CD14-positive monocyte (primary cell): ENCODE results near the gene ADCY2. TPM values are rescaled to one million over a fixed set of nuclear protein-coding genes. Genes with fewer than 3 reads are reported as not detected.

Experiments
- DNase-seq, 3 donors: peaks; one replicate each; pipeline ENCODE4 v3.0.0-alpha.2; 2011 to 2022
- H2AFZ ChIP-seq: 2 replicates; pipeline ENCODE4 v1.6.0; 2012; ENCODE audit warnings: mild to moderate bottlenecking, low read depth, low read length, inconsistent platforms; ENCODE audit not compliant: insufficient read depth, poor library complexity, severe bottlenecking
- H3K27ac ChIP-seq, 2 donors: 1 replicate in 1 of 2; 2 replicates in 1 of 2; pipeline ENCODE4 v1.5.1; 2012 to 2013; ENCODE audit warnings: low read length in 2 of 2, control low read depth in 1 of 2, inconsistent platforms in 1 of 2, low read depth in 1 of 2, mild to moderate bottlenecking in 1 of 2
- H3K27me3 ChIP-seq, 2 donors: one replicate each; pipeline versions ENCODE4 v1.6.0 to v1.6.1; 2011 to 2013; ENCODE audit warnings: low read length in 2 of 2; ENCODE audit not compliant: control insufficient read depth in 2 of 2, insufficient read depth in 2 of 2
- H3K36me3 ChIP-seq, 2 donors: replicated peaks in 1 of 2; 1 replicate in 1 of 2; 2 replicates in 1 of 2; pipeline versions ENCODE4 v1.5.1 to v1.6.1; 2012 to 2013; ENCODE audit warnings: low read length in 2 of 2, control low read depth in 1 of 2, inconsistent platforms in 1 of 2, mild to moderate bottlenecking in 1 of 2; ENCODE audit not compliant: insufficient read depth in 2 of 2, control insufficient read depth in 1 of 2
- H3K4me1 ChIP-seq, 2 donors: 1 replicate in 1 of 2; 2 replicates in 1 of 2; pipeline versions ENCODE4 v1.5.1 to v1.6.1; 2012 to 2013; ENCODE audit warnings: low read length in 2 of 2, control low read depth in 1 of 2, inconsistent platforms in 1 of 2, mild to moderate bottlenecking in 1 of 2, moderate library complexity in 1 of 2; ENCODE audit not compliant: insufficient read depth in 2 of 2, control insufficient read depth in 1 of 2
- H3K4me2 ChIP-seq: replicated peaks from 2 replicates; pipeline ENCODE3; 2012; ENCODE audit warnings: low read length, moderate library complexity, mild to moderate bottlenecking; ENCODE audit not compliant: poor library complexity, severe bottlenecking; ENCODE audit errors: extremely low read depth
- H3K4me3 ChIP-seq, 3 experiments: fragments of 200-600 bp in 1 of 3; sonication (generic) in 1 of 3; replicated peaks in 1 of 3; 1 replicate in 2 of 3; 2 replicates in 1 of 3; pipeline ENCODE4 v1.5.1; 2011 to 2013; ENCODE audit warnings: low read length in 3 of 3, mild to moderate bottlenecking in 3 of 3, control low read depth in 2 of 3, low read depth in 2 of 3, inconsistent platforms in 1 of 3, moderate library complexity in 1 of 3
- H3K79me2 ChIP-seq: 2 replicates; pipeline ENCODE4 v1.6.0; 2012; ENCODE audit warnings: mild to moderate bottlenecking, control low read depth, inconsistent platforms, low read length, moderate library complexity; ENCODE audit not compliant: insufficient read depth
- H3K9ac ChIP-seq: 2 replicates; pipeline ENCODE4 v1.6.0; 2017; ENCODE audit warnings: low read length, mild to moderate bottlenecking; ENCODE audit not compliant: insufficient read depth, poor library complexity, severe bottlenecking
- H3K9me3 ChIP-seq, 2 donors: replicated peaks in 1 of 2; 1 replicate in 1 of 2; 2 replicates in 1 of 2; pipeline versions ENCODE4 v1.5.1 to v1.6.1; 2012 to 2013; ENCODE audit warnings: low read length in 2 of 2, control low read depth in 1 of 2; ENCODE audit not compliant: control insufficient read depth in 1 of 2, insufficient read depth in 1 of 2
- H4K20me1 ChIP-seq: 2 replicates; pipeline ENCODE4 v1.6.0; 2012; ENCODE audit warnings: mild to moderate bottlenecking, low read length, control low read depth, moderate library complexity; ENCODE audit not compliant: insufficient read depth
- H3K27ac Mint-ChIP-seq, 7 donors: one replicate each; pipeline ENCODE4 v1.8.0; 2020; ENCODE audit warnings: mild to moderate bottlenecking in 7 of 7, mixed read lengths in 7 of 7, moderate library complexity in 6 of 7, inconsistent platforms in 2 of 7
- H3K27me3 Mint-ChIP-seq, 3 donors: one replicate each; pipeline ENCODE4 v1.8.0; 2021 to 2022; ENCODE audit warnings: low read depth in 3 of 3, mild to moderate bottlenecking in 3 of 3, mixed read lengths in 3 of 3, moderate library complexity in 3 of 3, inconsistent platforms in 1 of 3
- H3K36me3 Mint-ChIP-seq, 2 donors: one replicate each; pipeline ENCODE4 v1.8.0; 2020; ENCODE audit warnings: mixed read lengths in 2 of 2, inconsistent platforms in 1 of 2, mild to moderate bottlenecking in 1 of 2
- H3K4me1 Mint-ChIP-seq: one replicate; pipeline ENCODE4 v1.8.0; 2020; ENCODE audit warnings: mild to moderate bottlenecking, mixed read lengths
- H3K4me3 Mint-ChIP-seq, 2 donors: one replicate each; pipeline ENCODE4 v1.8.0; 2020; ENCODE audit warnings: mild to moderate bottlenecking in 2 of 2, mixed read lengths in 2 of 2, moderate library complexity in 1 of 2
- H3K9me3 Mint-ChIP-seq, 7 donors: one replicate each; pipeline ENCODE4 v1.8.0; 2020 to 2022; ENCODE audit warnings: mixed read lengths in 7 of 7, mild to moderate bottlenecking in 6 of 7, moderate library complexity in 6 of 7, inconsistent platforms in 2 of 7
- WGBS: methylation state at CpG from one replicate; pipeline ENCODE4 v1.1.5; 2013; ENCODE audit warnings: missing lambda C conversion rate; ENCODE audit not compliant: insufficient coverage; 5-methylcytosine and 5-hydroxymethylcytosine counted together
- intact Hi-C, 2 donors: fragments of 100-400 bp; cut with micrococcal nuclease; formaldehyde crosslinking; loops; one replicate each; pipeline versions ENCODE4 v1.15.0 to v1.15.1; 2023
- polyA plus RNA-seq, 3 donors: library from polyadenylated mRNA; depleted of rRNA in 1 of 3; unstranded in 2 of 3; stranded (reverse) in 1 of 3; fragments of 300-500 nt in 2 of 3; fragments of >200 nt in 1 of 3; fragmentation: Illumina TruSeq in 2 of 3; gene quantifications; 1 replicate in 2 of 3; 2 replicates in 1 of 3; pipeline ENCODE4 v1.2.3, GENCODE V29; 2012 to 2021
- TF ChIP-seq, protein P1 (sequence below): fragments of 200-600 bp; IDR thresholded peaks from one replicate; pipeline ENCODE4 v1.8.0; 2022; ENCODE audit warnings: antibody characterized with exemption, mild to moderate bottlenecking

ADCY2 gene
- polyA plus RNA-seq, 3 donors, result not detected

DNA sequence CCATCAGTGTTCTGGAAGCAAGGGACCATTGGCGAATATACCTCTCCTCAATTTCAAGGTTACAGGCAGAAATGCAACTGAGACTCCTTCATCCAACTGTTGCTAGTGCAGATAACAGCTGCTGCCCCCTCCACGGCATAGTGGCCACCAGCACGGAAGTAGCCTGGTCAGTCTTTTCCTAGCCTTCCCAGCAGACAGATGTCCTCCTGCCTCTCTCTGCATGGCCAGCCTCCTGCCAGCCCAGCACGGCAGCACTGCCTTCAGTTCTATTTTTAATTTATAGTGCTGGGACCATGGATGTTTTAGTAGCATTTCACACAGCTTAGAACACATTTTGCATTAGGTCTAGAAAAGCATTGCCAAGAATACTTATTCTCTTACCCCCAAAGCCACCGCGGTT lies 266.4 kb downstream of the ADCY2 start:
- Mint-ChIP-seq H3K4me1 (no peaks in the 10 kb centered on the region), H3K36me3 (no peaks in the 10 kb centered on the region), H3K4me3 (no peak overlapping the region), H3K9me3 (peaks cover 0 to 8% (median 3%) of the 10 kb centered on the region in 7 donors), H3K27ac (no peak overlapping the region), H3K27me3 (peaks cover 0 to 2% (median 1%) of the 10 kb centered on the region in 3 donors)
- no peaks in the 10 kb centered on the region for H3K4me1 ChIP-seq
- H3K4me2 ChIP-seq, result no peak overlapping the region
- no peak overlapping the region for H2AFZ ChIP-seq
- DNase-seq, result no peak
- no peaks in the 10 kb centered on the region for H3K36me3 ChIP-seq
- H3K27me3 ChIP-seq, result no peaks in the 10 kb centered on the region
- no peaks in the 10 kb centered on the region for H4K20me1 ChIP-seq
- TF ChIP-seq, protein P1, sequence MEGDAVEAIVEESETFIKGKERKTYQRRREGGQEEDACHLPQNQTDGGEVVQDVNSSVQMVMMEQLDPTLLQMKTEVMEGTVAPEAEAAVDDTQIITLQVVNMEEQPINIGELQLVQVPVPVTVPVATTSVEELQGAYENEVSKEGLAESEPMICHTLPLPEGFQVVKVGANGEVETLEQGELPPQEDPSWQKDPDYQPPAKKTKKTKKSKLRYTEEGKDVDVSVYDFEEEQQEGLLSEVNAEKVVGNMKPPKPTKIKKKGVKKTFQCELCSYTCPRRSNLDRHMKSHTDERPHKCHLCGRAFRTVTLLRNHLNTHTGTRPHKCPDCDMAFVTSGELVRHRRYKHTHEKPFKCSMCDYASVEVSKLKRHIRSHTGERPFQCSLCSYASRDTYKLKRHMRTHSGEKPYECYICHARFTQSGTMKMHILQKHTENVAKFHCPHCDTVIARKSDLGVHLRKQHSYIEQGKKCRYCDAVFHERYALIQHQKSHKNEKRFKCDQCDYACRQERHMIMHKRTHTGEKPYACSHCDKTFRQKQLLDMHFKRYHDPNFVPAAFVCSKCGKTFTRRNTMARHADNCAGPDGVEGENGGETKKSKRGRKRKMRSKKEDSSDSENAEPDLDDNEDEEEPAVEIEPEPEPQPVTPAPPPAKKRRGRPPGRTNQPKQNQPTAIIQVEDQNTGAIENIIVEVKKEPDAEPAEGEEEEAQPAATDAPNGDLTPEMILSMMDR, result no peak
- H3K9ac ChIP-seq, result no peak overlapping the region
- peaks cover 0 to 3% of the 10 kb centered on the region in 2 donors for H3K9me3 ChIP-seq
- H3K79me2 ChIP-seq, result no peaks in the 10 kb centered on the region
- intact Hi-C loops, result no loop called here
- WGBS, result 84% methylated on average over 5 of the region's 6 CpGs
- no peak overlapping the region for H3K4me3 ChIP-seq
- H3K27ac ChIP-seq, result no peak overlapping the region

DNA sequence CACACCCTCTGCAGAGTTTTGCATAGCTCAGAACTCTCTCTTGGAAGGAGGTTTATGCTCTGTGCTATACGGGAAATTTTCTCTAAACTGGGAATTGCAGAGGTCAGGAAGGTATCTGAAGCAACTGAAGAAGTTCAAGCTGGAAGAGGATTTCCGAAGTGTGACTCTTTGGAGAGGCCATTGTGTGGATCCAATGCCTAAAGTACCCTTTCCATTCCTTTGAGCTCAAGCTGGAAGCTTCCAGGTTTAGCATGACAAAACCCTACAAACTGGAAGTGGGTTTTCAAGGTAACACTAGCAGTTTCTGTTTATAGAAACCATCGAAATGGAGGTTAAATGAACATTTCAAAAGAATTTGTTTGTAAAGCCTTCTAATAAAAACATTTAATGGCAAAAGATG lies 267.9 kb downstream of the ADCY2 start:
- WGBS, result 95% methylated on average over 2 of the region's 3 CpGs
- Histone ChIP-seq H3K4me3 (no peak overlapping the region), H3K4me2 (no peak overlapping the region), H3K27ac (no peak overlapping the region), H3K9me3 (peaks cover 0 to 3% of the 10 kb centered on the region in 2 donors), H4K20me1 (no peaks in the 10 kb centered on the region), H3K36me3 (no peaks in the 10 kb centered on the region), H3K4me1 (no peaks in the 10 kb centered on the region), H3K9ac (no peak overlapping the region), H3K79me2 (no peaks in the 10 kb centered on the region), H3K27me3 (no peaks in the 10 kb centered on the region), H2AFZ (no peak overlapping the region)
- no peak for DNase-seq
- intact Hi-C loops, result no loop called here
- Mint-ChIP-seq H3K27ac (no peak overlapping the region), H3K9me3 (peaks cover 0 to 6% (median 3%) of the 10 kb centered on the region in 7 donors), H3K4me1 (no peaks in the 10 kb centered on the region), H3K36me3 (no peaks in the 10 kb centered on the region), H3K27me3 (peaks cover 0 to 2% (median 1%) of the 10 kb centered on the region in 3 donors), H3K4me3 (no peak overlapping the region)
- TF ChIP-seq, protein P1, result no peak
